ENCODE results near the gene HRH1.
"Not testable (repeated sequence)": the region's sequence is repeated elsewhere in the genome, so short reads cannot be mapped to it uniquely, and the experiment has no call there.

HRH1 gene

GRCh38 chr3:11154036-11154952 lies at the start of gene HRH1:
Gene HRH1, plus strand, starts transcription at chr3:11154493. Its CDS starts 104,545 bp downstream, at chr3:11259038.
- in situ Hi-C loops (cut with HindIII; ENCODE audit: low sequenced_read_pairs) = no loop called here
- H3K4me3 ChIP-seq (ENCODE audit: low read depth, low read length) = peak within 1 kb of the TSS; percentile 71
- no peak for TF ChIP-seq CTCF (IDR thresholded peaks at IDR 0.05; ENCODE audit: low read depth, low read length, missing control alignments)
- DNase-seq (ENCODE audit: low read depth) = no peak

- in situ Hi-C loops (cut with HindIII; ENCODE audit: low sequenced_read_pairs); DNase-seq (ENCODE audit: low read depth); H3K4me3 ChIP-seq (ENCODE audit: low read depth, low read length): not testable (repeated sequence)
Measured at GRCh38 chr3:11113316-11113715, 41.0 kb upstream of the HRH1 start.

GRCh38 chr3:11115548-11115947 lies 38.7 kb upstream of the HRH1 start:
- no peak for TF ChIP-seq CTCF (IDR thresholded peaks at IDR 0.05; ENCODE audit: low read depth, low read length, missing control alignments)
- DNase-seq (ENCODE audit: low read depth) = no peak
- in situ Hi-C loops (cut with HindIII; ENCODE audit: low sequenced_read_pairs) = no loop called here
- H3K4me3 ChIP-seq (ENCODE audit: low read depth, low read length) = no peak overlapping the region

- in situ Hi-C loops (cut with HindIII; ENCODE audit: low sequenced_read_pairs) = no loop called here
- TF ChIP-seq CTCF (IDR thresholded peaks at IDR 0.05; ENCODE audit: low read depth, low read length, missing control alignments) = no peak
- DNase-seq (ENCODE audit: low read depth) = no peak
- no peak overlapping the region for H3K4me3 ChIP-seq (ENCODE audit: low read depth, low read length)
Measured at GRCh38 chr3:11116336-11117059, 37.8 kb upstream of the HRH1 start.

GRCh38 chr3:11117591-11117990 lies 36.7 kb upstream of the HRH1 start:
- no peak for TF ChIP-seq CTCF (IDR thresholded peaks at IDR 0.05; ENCODE audit: low read depth, low read length, missing control alignments)
- in situ Hi-C loops (cut with HindIII; ENCODE audit: low sequenced_read_pairs) = no loop called here
- no peak for DNase-seq (ENCODE audit: low read depth)
- H3K4me3 ChIP-seq (ENCODE audit: low read depth, low read length) = no peak overlapping the region

GRCh38 chr3:11118181-11118682 lies 36.1 kb upstream of the HRH1 start:
- in situ Hi-C loops (cut with HindIII; ENCODE audit: low sequenced_read_pairs) = no loop called here
- H3K4me3 ChIP-seq (ENCODE audit: low read depth, low read length) = no peak overlapping the region
- no peak for TF ChIP-seq CTCF (IDR thresholded peaks at IDR 0.05; ENCODE audit: low read depth, low read length, missing control alignments)
- DNase-seq (ENCODE audit: low read depth) = peak; percentile 37
